Nephron (organoid): ENCODE measurements around the gene FHAD1.
A peak's percentile ranks its signal among the peaks of the same experiment; 100 is the strongest.
"Not testable (repeated sequence)": the region's sequence is repeated elsewhere in the genome, so short reads cannot be mapped to it uniquely, and the experiment has no call there.

Experiments used
- H3K27ac Mint-ChIP-seq, 3 experiments: 2 replicates each; pipeline ENCODE4 v1.8.0; 2020; ENCODE audit warnings: mixed read lengths in 3 of 3, mild to moderate bottlenecking in 2 of 3, moderate library complexity in 1 of 3
- H3K27me3 Mint-ChIP-seq: 2 replicates; pipeline ENCODE4 v1.8.0; 2021; ENCODE audit warnings: low read depth, mild to moderate bottlenecking, moderate library complexity, mixed read lengths
- H3K36me3 Mint-ChIP-seq: 2 replicates; pipeline ENCODE4 v1.8.0; 2020; ENCODE audit warnings: low read depth, mixed read lengths
- H3K4me1 Mint-ChIP-seq: 2 replicates; pipeline ENCODE4 v1.8.0; 2020; ENCODE audit warnings: mixed read lengths
- H3K4me3 Mint-ChIP-seq, 3 experiments: 2 replicates each; pipeline ENCODE4 v1.8.0; 2020; ENCODE audit warnings: mild to moderate bottlenecking in 3 of 3, mixed read lengths in 3 of 3, moderate library complexity in 2 of 3
- H3K9me3 Mint-ChIP-seq: 2 replicates; pipeline ENCODE4 v1.8.0; 2020; ENCODE audit warnings: mixed read lengths
- CTCF ChIP-seq, 3 experiments: fragments of 200-600 bp; sonication (generic); IDR thresholded peaks; one replicate each; pipeline ENCODE4 v1.5.0; 2021; ENCODE audit warnings: antibody characterized with exemption in 3 of 3; ENCODE audit not compliant: unreplicated experiment in 3 of 3

The FHAD1 gene

GRCh38 chr1:15427280-15427666 is 180.2 kb downstream of the FHAD1 start:
- H3K27me3 Mint-ChIP-seq, result peaks cover 5% of the 10 kb centered on the region
- no peaks in the 10 kb centered on the region for H3K36me3 Mint-ChIP-seq
- peak overlapping the region in 1 of 3 experiments; percentile 72 for H3K27ac Mint-ChIP-seq
- no peak overlapping the region for H3K4me3 Mint-ChIP-seq
- H3K4me1 Mint-ChIP-seq, result peaks cover 41% of the 10 kb centered on the region
- peak in 1 of 3 experiments; percentile 0 for TF ChIP-seq CTCF (IDR thresholded peaks at IDR 0.05; ENCODE audit: unreplicated experiment in 3 of 3)
- no peaks in the 10 kb centered on the region for H3K9me3 Mint-ChIP-seq

- peaks cover 47% of the 10 kb centered on the region for H3K4me1 Mint-ChIP-seq
- H3K9me3 Mint-ChIP-seq, H3K27ac Mint-ChIP-seq, H3K36me3 Mint-ChIP-seq, H3K4me3 Mint-ChIP-seq, H3K27me3 Mint-ChIP-seq: not testable (repeated sequence)
Observed at GRCh38 chr1:15428252-15428651, 181.2 kb downstream of the FHAD1 start.

- peaks cover 43% of the 10 kb centered on the region for H3K4me1 Mint-ChIP-seq
- TF ChIP-seq CTCF (IDR thresholded peaks at IDR 0.05; ENCODE audit: unreplicated experiment in 3 of 3), result no peak
- no peak overlapping the region for H3K27ac Mint-ChIP-seq
- H3K4me3 Mint-ChIP-seq, result no peak overlapping the region
- H3K27me3 Mint-ChIP-seq, result peaks cover 5% of the 10 kb centered on the region
- no peaks in the 10 kb centered on the region for H3K36me3 Mint-ChIP-seq
- no peaks in the 10 kb centered on the region for H3K9me3 Mint-ChIP-seq
Observed at GRCh38 chr1:15428815-15429435, 181.9 kb downstream of the FHAD1 start.

GRCh38 chr1:15429701-15430149 is 182.7 kb downstream of the FHAD1 start:
- Mint-ChIP-seq H3K4me1 (peaks cover 35% of the 10 kb centered on the region), H3K4me3 (no peak overlapping the region), H3K36me3 (no peaks in the 10 kb centered on the region), H3K9me3 (no peaks in the 10 kb centered on the region), H3K27me3 (peaks cover 5% of the 10 kb centered on the region), H3K27ac (no peak overlapping the region)
- TF ChIP-seq CTCF (IDR thresholded peaks at IDR 0.05; ENCODE audit: unreplicated experiment in 3 of 3), result no peak

GRCh38 chr1:15430787-15431570 is 184.0 kb downstream of the FHAD1 start:
- H3K9me3 Mint-ChIP-seq, result no peaks in the 10 kb centered on the region
- peaks cover 29% of the 10 kb centered on the region for H3K4me1 Mint-ChIP-seq
- no peak overlapping the region for H3K4me3 Mint-ChIP-seq
- H3K36me3 Mint-ChIP-seq, result no peaks in the 10 kb centered on the region
- peak; percentile 94 to 97 (median 96) for TF ChIP-seq CTCF (IDR thresholded peaks at IDR 0.05; ENCODE audit: unreplicated experiment in 3 of 3)
- no peak overlapping the region for H3K27ac Mint-ChIP-seq
- H3K27me3 Mint-ChIP-seq, result peaks cover 5% of the 10 kb centered on the region

GRCh38 chr1:15431571-15431948 is 184.5 kb downstream of the FHAD1 start:
- Mint-ChIP-seq H3K9me3 (no peaks in the 10 kb centered on the region), H3K36me3 (no peaks in the 10 kb centered on the region), H3K4me3 (no peak overlapping the region), H3K27me3 (peaks cover 5% of the 10 kb centered on the region), H3K27ac (no peak overlapping the region), H3K4me1 (peaks cover 24% of the 10 kb centered on the region)
- no peak for TF ChIP-seq CTCF (IDR thresholded peaks at IDR 0.05; ENCODE audit: unreplicated experiment in 3 of 3)
